ENCODE results near the gene PDE3B.
"Not testable (repeated sequence)": the region's sequence is repeated elsewhere in the genome, so short reads cannot be mapped to it uniquely, and the experiment has no call there.

The PDE3B gene

GRCh38 chr11:14789879-14790484 is 146.4 kb downstream of the PDE3B start:
- Histone ChIP-seq H3K4me1 (ENCODE audit: insufficient read depth, low read length) (peaks cover 3% of the 10 kb centered on the region), H3K9ac (ENCODE audit: low read length) (no peak overlapping the region), H3K27me3 (ENCODE audit: control insufficient read depth in 1 of 2, insufficient read depth in 2 of 2, low read length in 2 of 2) (no peaks in the 10 kb centered on the region), H3K9me3 (ENCODE audit: low read length) (no peaks in the 10 kb centered on the region), H3K27ac (ENCODE audit: low read depth, low read length) (no peak overlapping the region), H3K36me3 (ENCODE audit: insufficient read depth, low read length) (no peaks in the 10 kb centered on the region), H3K4me3 (ENCODE audit: low read depth in 1 of 2, low read length in 2 of 2) (no peak overlapping the region)

GRCh38 chr11:14793546-14793945 is 149.9 kb downstream of the PDE3B start:
- Histone ChIP-seq H3K36me3 (ENCODE audit: insufficient read depth, low read length) (no peaks in the 10 kb centered on the region), H3K27ac (ENCODE audit: low read depth, low read length) (no peak overlapping the region), H3K4me3 (ENCODE audit: low read depth in 1 of 2, low read length in 2 of 2) (no peak overlapping the region), H3K9ac (ENCODE audit: low read length) (no peak overlapping the region), H3K9me3 (ENCODE audit: low read length) (no peaks in the 10 kb centered on the region), H3K4me1 (ENCODE audit: insufficient read depth, low read length) (peaks cover 3% of the 10 kb centered on the region), H3K27me3 (ENCODE audit: control insufficient read depth in 1 of 2, insufficient read depth in 2 of 2, low read length in 2 of 2) (no peaks in the 10 kb centered on the region)

- not testable (repeated sequence) for H3K9me3 ChIP-seq (ENCODE audit: low read length); H3K4me1 ChIP-seq (ENCODE audit: insufficient read depth, low read length); H3K36me3 ChIP-seq (ENCODE audit: insufficient read depth, low read length); H3K27ac ChIP-seq (ENCODE audit: low read depth, low read length); H3K27me3 ChIP-seq (ENCODE audit: control insufficient read depth in 1 of 2, insufficient read depth in 2 of 2, low read length in 2 of 2); H3K9ac ChIP-seq (ENCODE audit: low read length); H3K4me3 ChIP-seq (ENCODE audit: low read depth in 1 of 2, low read length in 2 of 2)
Measured at GRCh38 chr11:14796028-14796427, 152.4 kb downstream of the PDE3B start.

GRCh38 chr11:14803846-14804245 is 160.2 kb downstream of the PDE3B start:
- H3K27me3 ChIP-seq (ENCODE audit: control insufficient read depth in 1 of 2, insufficient read depth in 2 of 2, low read length in 2 of 2): no peaks in the 10 kb centered on the region
- H3K36me3 ChIP-seq (ENCODE audit: insufficient read depth, low read length): peaks cover 19% of the 10 kb centered on the region
- H3K27ac ChIP-seq (ENCODE audit: low read depth, low read length): no peak overlapping the region
- no peaks in the 10 kb centered on the region for H3K4me1 ChIP-seq (ENCODE audit: insufficient read depth, low read length)
- H3K4me3 ChIP-seq (ENCODE audit: low read depth in 1 of 2, low read length in 2 of 2): no peak overlapping the region
- no peaks in the 10 kb centered on the region for H3K9me3 ChIP-seq (ENCODE audit: low read length)
- no peak overlapping the region for H3K9ac ChIP-seq (ENCODE audit: low read length)

- Histone ChIP-seq H3K36me3 (ENCODE audit: insufficient read depth, low read length) (peaks cover 12% of the 10 kb centered on the region), H3K27me3 (ENCODE audit: control insufficient read depth in 1 of 2, insufficient read depth in 2 of 2, low read length in 2 of 2) (no peaks in the 10 kb centered on the region), H3K9me3 (ENCODE audit: low read length) (no peaks in the 10 kb centered on the region), H3K4me1 (ENCODE audit: insufficient read depth, low read length) (no peaks in the 10 kb centered on the region), H3K9ac (ENCODE audit: low read length) (no peak overlapping the region), H3K4me3 (ENCODE audit: low read depth in 1 of 2, low read length in 2 of 2) (no peak overlapping the region), H3K27ac (ENCODE audit: low read depth, low read length) (no peak overlapping the region)
Measured at GRCh38 chr11:14809466-14809865, 165.9 kb downstream of the PDE3B start.

GRCh38 chr11:14812757-14813156 is 169.2 kb downstream of the PDE3B start:
- no peak overlapping the region for H3K9ac ChIP-seq (ENCODE audit: low read length)
- H3K4me1 ChIP-seq (ENCODE audit: insufficient read depth, low read length): no peaks in the 10 kb centered on the region
- H3K27me3 ChIP-seq (ENCODE audit: control insufficient read depth in 1 of 2, insufficient read depth in 2 of 2, low read length in 2 of 2): no peaks in the 10 kb centered on the region
- H3K9me3 ChIP-seq (ENCODE audit: low read length): no peaks in the 10 kb centered on the region
- H3K4me3 ChIP-seq (ENCODE audit: low read depth in 1 of 2, low read length in 2 of 2): no peak overlapping the region
- H3K27ac ChIP-seq (ENCODE audit: low read depth, low read length): no peak overlapping the region
- H3K36me3 ChIP-seq (ENCODE audit: insufficient read depth, low read length): no peaks in the 10 kb centered on the region

- H3K27me3 ChIP-seq (ENCODE audit: control insufficient read depth in 1 of 2, insufficient read depth in 2 of 2, low read length in 2 of 2): no peaks in the 10 kb centered on the region
- H3K4me3 ChIP-seq (ENCODE audit: low read depth in 1 of 2, low read length in 2 of 2): no peak overlapping the region
- H3K4me1 ChIP-seq (ENCODE audit: insufficient read depth, low read length): no peaks in the 10 kb centered on the region
- H3K9ac ChIP-seq (ENCODE audit: low read length): no peak overlapping the region
- no peaks in the 10 kb centered on the region for H3K36me3 ChIP-seq (ENCODE audit: insufficient read depth, low read length)
- no peak overlapping the region for H3K27ac ChIP-seq (ENCODE audit: low read depth, low read length)
- no peaks in the 10 kb centered on the region for H3K9me3 ChIP-seq (ENCODE audit: low read length)
Measured at GRCh38 chr11:14813516-14813915, 169.9 kb downstream of the PDE3B start.

GRCh38 chr11:14818779-14819178 is 175.2 kb downstream of the PDE3B start:
- peaks cover 20% of the 10 kb centered on the region for H3K36me3 ChIP-seq (ENCODE audit: insufficient read depth, low read length)
- no peak overlapping the region for H3K27ac ChIP-seq (ENCODE audit: low read depth, low read length)
- no peaks in the 10 kb centered on the region for H3K9me3 ChIP-seq (ENCODE audit: low read length)
- no peak overlapping the region for H3K9ac ChIP-seq (ENCODE audit: low read length)
- no peak overlapping the region for H3K4me3 ChIP-seq (ENCODE audit: low read depth in 1 of 2, low read length in 2 of 2)
- H3K27me3 ChIP-seq (ENCODE audit: control insufficient read depth in 1 of 2, insufficient read depth in 2 of 2, low read length in 2 of 2): no peaks in the 10 kb centered on the region
- no peaks in the 10 kb centered on the region for H3K4me1 ChIP-seq (ENCODE audit: insufficient read depth, low read length)

- Histone ChIP-seq H3K27ac (ENCODE audit: low read depth, low read length) (no peak overlapping the region), H3K4me3 (ENCODE audit: low read depth in 1 of 2, low read length in 2 of 2) (no peak overlapping the region), H3K4me1 (ENCODE audit: insufficient read depth, low read length) (no peaks in the 10 kb centered on the region), H3K27me3 (ENCODE audit: control insufficient read depth in 1 of 2, insufficient read depth in 2 of 2, low read length in 2 of 2) (no peaks in the 10 kb centered on the region), H3K36me3 (ENCODE audit: insufficient read depth, low read length) (peaks cover 23% of the 10 kb centered on the region), H3K9me3 (ENCODE audit: low read length) (no peaks in the 10 kb centered on the region), H3K9ac (ENCODE audit: low read length) (no peak overlapping the region)
Measured at GRCh38 chr11:14819596-14819995, 176.0 kb downstream of the PDE3B start.

- H3K4me3 ChIP-seq (ENCODE audit: low read depth in 1 of 2, low read length in 2 of 2): no peak overlapping the region
- no peaks in the 10 kb centered on the region for H3K9me3 ChIP-seq (ENCODE audit: low read length)
- no peak overlapping the region for H3K27ac ChIP-seq (ENCODE audit: low read depth, low read length)
- H3K27me3 ChIP-seq (ENCODE audit: control insufficient read depth in 1 of 2, insufficient read depth in 2 of 2, low read length in 2 of 2): no peaks in the 10 kb centered on the region
- peaks cover 23% of the 10 kb centered on the region for H3K36me3 ChIP-seq (ENCODE audit: insufficient read depth, low read length)
- no peak overlapping the region for H3K9ac ChIP-seq (ENCODE audit: low read length)
- no peaks in the 10 kb centered on the region for H3K4me1 ChIP-seq (ENCODE audit: insufficient read depth, low read length)
Measured at GRCh38 chr11:14821031-14821430, 177.4 kb downstream of the PDE3B start.

GRCh38 chr11:14826600-14826999 is 183.0 kb downstream of the PDE3B start:
- H3K4me1 ChIP-seq (ENCODE audit: insufficient read depth, low read length): no peaks in the 10 kb centered on the region
- no peaks in the 10 kb centered on the region for H3K27me3 ChIP-seq (ENCODE audit: control insufficient read depth in 1 of 2, insufficient read depth in 2 of 2, low read length in 2 of 2)
- H3K36me3 ChIP-seq (ENCODE audit: insufficient read depth, low read length): peaks cover 23% of the 10 kb centered on the region
- no peaks in the 10 kb centered on the region for H3K9me3 ChIP-seq (ENCODE audit: low read length)
- no peak overlapping the region for H3K4me3 ChIP-seq (ENCODE audit: low read depth in 1 of 2, low read length in 2 of 2)
- H3K9ac ChIP-seq (ENCODE audit: low read length): no peak overlapping the region
- H3K27ac ChIP-seq (ENCODE audit: low read depth, low read length): no peak overlapping the region

Data from muscle layer of colon (tissue), 2 donors.